Panc1 (cell line): ENCODE data around the gene SPINK6. TPM values are rescaled to one million over a fixed set of nuclear protein-coding genes. Genes with fewer than 3 reads are reported as not detected.

Experiments
- ATAC-seq: fragments of 200-7000 bp; cut with Tn5 transposase; 2 replicates; pipeline ENCODE4 v1.9.1; 2020; ENCODE audit warnings: mild to moderate bottlenecking, moderate library complexity
- BruUV-seq: library from RNA; stranded (reverse); fragments of 400-500 nt; replicated peaks from 2 replicates; lab custom pipeline; 2021; lab: Mats Ljungman, UMichigan
- CTCF ChIA-PET: fragments of 300-600 bp; sonication (Branson Sonifier 250); formaldehyde crosslinking; loops from one replicate; lab custom pipeline; 2022; ENCODE audit warnings: antibody characterized with exemption; lab: Charles Lee
- POLR2A ChIA-PET: fragments of 300-600 bp; sonication (Branson Sonifier 250); formaldehyde crosslinking; loops from one replicate; lab custom pipeline; 2022; ENCODE audit warnings: antibody characterized with exemption; lab: Charles Lee
- DNase-seq: peaks from one replicate; pipeline ENCODE4 v3.0.0-alpha.2; 2010; ENCODE audit warnings: low read depth, low spot score
- H3K27ac ChIP-seq: 2 replicates; pipeline ENCODE4 v1.5.1; 2011; ENCODE audit warnings: mild to moderate bottlenecking, low read length, inconsistent platforms
- H3K27me3 ChIP-seq: fragments of 200-500 bp; sonication (Bioruptor generic); 2 replicates; pipeline ENCODE4 v1.6.0; 2014; ENCODE audit warnings: low read length, inconsistent platforms; ENCODE audit not compliant: control insufficient read depth, insufficient read depth
- H3K36me3 ChIP-seq: fragments of 200-500 bp; sonication (Bioruptor generic); 2 replicates; pipeline ENCODE4 v1.5.1; 2014; ENCODE audit warnings: inconsistent platforms, mild to moderate bottlenecking, low read length, moderate library complexity; ENCODE audit not compliant: control insufficient read depth, insufficient read depth
- H3K4me1 ChIP-seq: 2 replicates; pipeline ENCODE4 v1.5.1; 2011; ENCODE audit warnings: inconsistent platforms, mild to moderate bottlenecking, low read length, moderate library complexity; ENCODE audit not compliant: control insufficient read depth, insufficient read depth
- H3K4me3 ChIP-seq, 2 experiments: 2 replicates each; pipeline ENCODE4 v1.5.1; 2011 to 2012; ENCODE audit warnings: low read depth in 2 of 2, low read length in 2 of 2, mild to moderate bottlenecking in 2 of 2, inconsistent platforms in 1 of 2, moderate library complexity in 1 of 2
- H3K9me3 ChIP-seq: fragments of 200-500 bp; sonication (Bioruptor generic); 2 replicates; pipeline ENCODE4 v1.5.1; 2014; ENCODE audit warnings: low read depth, mild to moderate bottlenecking, inconsistent platforms, low read length, moderate library complexity; ENCODE audit not compliant: control insufficient read depth, insufficient read depth
- POLR2AphosphoS5 ChIP-seq: IDR thresholded peaks from 2 replicates; pipeline ENCODE4 v1.6.1; 2012; ENCODE audit warnings: mild to moderate bottlenecking, low read depth, low read length, moderate library complexity
- SIN3A ChIP-seq: IDR thresholded peaks from 2 replicates; pipeline ENCODE4 v1.6.1; 2012; ENCODE audit warnings: low read depth, mild to moderate bottlenecking, low read length, moderate library complexity, borderline replicate concordance; ENCODE audit not compliant: insufficient read depth
- TCF7L2 ChIP-seq: IDR thresholded peaks from 2 replicates; pipeline ENCODE4 v1.6.1; 2011; ENCODE audit warnings: mild to moderate bottlenecking, low read depth, low read length, inconsistent platforms
- in situ Hi-C: cut with HindIII; loops from 2 replicates; pipeline ENCODE4 v1.10.0; 2016; ENCODE audit warnings: low sequenced_read_pairs, low pct_unique_long_range_greater_than_20kb
- intact Hi-C: fragments of 100-400 bp; cut with micrococcal nuclease; formaldehyde crosslinking; loops from one replicate; pipeline ENCODE4 v1.10.0; 2022; ENCODE audit not compliant: unreplicated experiment
- total RNA-seq: library from RNA; stranded (reverse); gene quantifications from one replicate; pipeline ENCODE4 v1.2.1, GENCODE V29; 2021; ENCODE audit not compliant: unreplicated experiment
- TF ChIP-seq, protein P1 (sequence below), 2 experiments: IDR thresholded peaks; 2 replicates each; pipeline ENCODE4 v1.6.1; 2011 to 2012; ENCODE audit warnings: low read depth in 2 of 2, control low read depth in 1 of 2, low read length in 1 of 2, mild to moderate bottlenecking in 1 of 2, moderate library complexity in 1 of 2; ENCODE audit not compliant: insufficient read depth in 1 of 2
- TF ChIP-seq, protein P2 (sequence below): fragments of 450-650 bp; IDR thresholded peaks from 2 replicates; pipeline ENCODE4 v1.5.1; 2017; ENCODE audit warnings: mild to moderate bottlenecking

The SPINK6 gene
- total RNA-seq, 1 experiment from 2014 or later = not detected

DNA sequence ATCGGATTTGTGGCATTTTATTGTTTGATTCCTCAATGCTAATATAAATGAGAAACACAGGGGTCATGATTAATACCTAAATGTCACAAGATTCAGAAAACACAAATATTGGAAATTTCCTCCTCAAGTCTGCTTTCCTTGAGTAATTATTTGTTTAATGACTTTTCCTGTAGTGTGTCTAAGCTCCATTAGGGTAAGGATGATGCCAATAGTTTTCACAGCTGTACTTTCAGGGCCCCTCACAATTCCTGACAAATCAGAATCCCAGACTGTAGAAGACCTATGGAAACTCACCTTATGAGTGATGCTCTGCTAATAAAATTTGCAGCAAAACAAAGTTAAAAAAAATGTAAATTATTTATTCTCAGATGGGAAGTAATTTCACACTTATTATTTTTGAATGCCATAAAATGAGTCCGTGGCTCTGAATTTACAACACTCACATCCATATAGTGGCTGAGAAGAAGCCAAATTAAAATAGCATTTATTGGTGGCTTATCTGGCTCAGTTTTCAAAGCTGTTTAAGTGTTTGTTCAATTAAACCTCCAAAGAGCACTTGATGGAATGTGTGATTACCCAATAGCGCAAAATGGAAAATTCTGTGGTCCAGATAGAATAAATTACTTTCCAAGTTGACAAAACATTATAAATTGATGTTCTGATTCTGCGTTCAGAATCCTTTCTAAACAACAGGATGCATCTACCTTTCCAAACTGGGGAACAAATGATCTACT, 36.1 kb upstream of the SPINK6 start:
- no peak for TF ChIP-seq TCF7L2
- no peak for TF ChIP-seq POLR2AphosphoS5
- TF ChIP-seq SIN3A = no peak
- TF ChIP-seq, protein P1, sequence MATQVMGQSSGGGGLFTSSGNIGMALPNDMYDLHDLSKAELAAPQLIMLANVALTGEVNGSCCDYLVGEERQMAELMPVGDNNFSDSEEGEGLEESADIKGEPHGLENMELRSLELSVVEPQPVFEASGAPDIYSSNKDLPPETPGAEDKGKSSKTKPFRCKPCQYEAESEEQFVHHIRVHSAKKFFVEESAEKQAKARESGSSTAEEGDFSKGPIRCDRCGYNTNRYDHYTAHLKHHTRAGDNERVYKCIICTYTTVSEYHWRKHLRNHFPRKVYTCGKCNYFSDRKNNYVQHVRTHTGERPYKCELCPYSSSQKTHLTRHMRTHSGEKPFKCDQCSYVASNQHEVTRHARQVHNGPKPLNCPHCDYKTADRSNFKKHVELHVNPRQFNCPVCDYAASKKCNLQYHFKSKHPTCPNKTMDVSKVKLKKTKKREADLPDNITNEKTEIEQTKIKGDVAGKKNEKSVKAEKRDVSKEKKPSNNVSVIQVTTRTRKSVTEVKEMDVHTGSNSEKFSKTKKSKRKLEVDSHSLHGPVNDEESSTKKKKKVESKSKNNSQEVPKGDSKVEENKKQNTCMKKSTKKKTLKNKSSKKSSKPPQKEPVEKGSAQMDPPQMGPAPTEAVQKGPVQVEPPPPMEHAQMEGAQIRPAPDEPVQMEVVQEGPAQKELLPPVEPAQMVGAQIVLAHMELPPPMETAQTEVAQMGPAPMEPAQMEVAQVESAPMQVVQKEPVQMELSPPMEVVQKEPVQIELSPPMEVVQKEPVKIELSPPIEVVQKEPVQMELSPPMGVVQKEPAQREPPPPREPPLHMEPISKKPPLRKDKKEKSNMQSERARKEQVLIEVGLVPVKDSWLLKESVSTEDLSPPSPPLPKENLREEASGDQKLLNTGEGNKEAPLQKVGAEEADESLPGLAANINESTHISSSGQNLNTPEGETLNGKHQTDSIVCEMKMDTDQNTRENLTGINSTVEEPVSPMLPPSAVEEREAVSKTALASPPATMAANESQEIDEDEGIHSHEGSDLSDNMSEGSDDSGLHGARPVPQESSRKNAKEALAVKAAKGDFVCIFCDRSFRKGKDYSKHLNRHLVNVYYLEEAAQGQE (IDR thresholded peaks at IDR 0.05; ENCODE audit: insufficient read depth in 1 of 2, low read depth in 2 of 2, low read length in 1 of 2) = no peak
- TF ChIP-seq, protein P2, sequence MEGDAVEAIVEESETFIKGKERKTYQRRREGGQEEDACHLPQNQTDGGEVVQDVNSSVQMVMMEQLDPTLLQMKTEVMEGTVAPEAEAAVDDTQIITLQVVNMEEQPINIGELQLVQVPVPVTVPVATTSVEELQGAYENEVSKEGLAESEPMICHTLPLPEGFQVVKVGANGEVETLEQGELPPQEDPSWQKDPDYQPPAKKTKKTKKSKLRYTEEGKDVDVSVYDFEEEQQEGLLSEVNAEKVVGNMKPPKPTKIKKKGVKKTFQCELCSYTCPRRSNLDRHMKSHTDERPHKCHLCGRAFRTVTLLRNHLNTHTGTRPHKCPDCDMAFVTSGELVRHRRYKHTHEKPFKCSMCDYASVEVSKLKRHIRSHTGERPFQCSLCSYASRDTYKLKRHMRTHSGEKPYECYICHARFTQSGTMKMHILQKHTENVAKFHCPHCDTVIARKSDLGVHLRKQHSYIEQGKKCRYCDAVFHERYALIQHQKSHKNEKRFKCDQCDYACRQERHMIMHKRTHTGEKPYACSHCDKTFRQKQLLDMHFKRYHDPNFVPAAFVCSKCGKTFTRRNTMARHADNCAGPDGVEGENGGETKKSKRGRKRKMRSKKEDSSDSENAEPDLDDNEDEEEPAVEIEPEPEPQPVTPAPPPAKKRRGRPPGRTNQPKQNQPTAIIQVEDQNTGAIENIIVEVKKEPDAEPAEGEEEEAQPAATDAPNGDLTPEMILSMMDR = no peak
- Histone ChIP-seq H3K4me3 (no peak overlapping the region), H3K36me3 (no peaks in the 10 kb centered on the region), H3K27ac (no peak overlapping the region), H3K4me1 (no peaks in the 10 kb centered on the region), H3K27me3 (no peaks in the 10 kb centered on the region), H3K9me3 (no peaks in the 10 kb centered on the region)
- in situ Hi-C loops (no loop called here), intact Hi-C loops (no loop called here)
- DNase-seq = no peak
- no TSS peak for BruUV-seq
- POLR2A ChIA-PET = no interaction called here
- CTCF ChIA-PET = no interaction called here
- ATAC-seq = no peak

DNA sequence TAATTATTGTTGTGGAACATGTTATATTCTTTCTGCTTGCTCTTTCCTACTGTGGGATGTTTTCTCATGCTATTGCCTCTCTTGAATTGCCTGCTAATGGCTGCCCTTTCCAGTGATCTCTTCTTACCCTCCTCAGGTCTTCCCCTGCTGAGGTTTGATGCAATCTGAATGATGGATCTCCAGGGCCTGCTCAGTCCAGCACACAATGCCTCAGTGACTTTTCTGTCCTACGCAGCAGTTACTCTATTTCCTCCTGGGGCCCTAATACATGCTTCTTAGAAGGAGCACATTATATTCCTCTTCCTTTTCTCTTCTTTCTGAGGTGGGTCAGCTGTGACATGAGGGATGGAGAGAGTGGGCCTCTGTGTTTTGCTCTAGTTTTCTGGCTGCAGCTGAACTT, 34.6 kb upstream of the SPINK6 start, which contains the start of gene SPINK14:
TSS of gene SPINK14 (plus strand) at position 301 of the 400 bp plus-strand sequence. CDS start 1,187 bp downstream, outside the sequence.
- Histone ChIP-seq H3K9me3 (no peaks in the 10 kb centered on the region), H3K4me3 (no peak within 1 kb of the TSS), H3K27ac (no peak within 1 kb of the TSS), H3K4me1 (no peaks in the 10 kb centered on the region), H3K27me3 (no peaks in the 10 kb centered on the region; the same call in 1 of the 2 replicates), H3K36me3 (no peaks in the 10 kb centered on the region)
- ChIA-PET POLR2A (no interaction called here), CTCF (no interaction called here)
- intact Hi-C loops = no loop called here
- TF ChIP-seq TCF7L2 (no peak), SIN3A (no peak), POLR2AphosphoS5 (no peak)
- TF ChIP-seq, protein P2 = no peak
- TF ChIP-seq, protein P1 (IDR thresholded peaks at IDR 0.05; ENCODE audit: insufficient read depth in 1 of 2, low read depth in 2 of 2, low read length in 1 of 2) = no peak
- BruUV-seq = no TSS peak
- in situ Hi-C loops = no loop called here
- no peak for ATAC-seq
- DNase-seq = no peak
